Measurements from ENCODE around the gene ABHD2.

DNA sequence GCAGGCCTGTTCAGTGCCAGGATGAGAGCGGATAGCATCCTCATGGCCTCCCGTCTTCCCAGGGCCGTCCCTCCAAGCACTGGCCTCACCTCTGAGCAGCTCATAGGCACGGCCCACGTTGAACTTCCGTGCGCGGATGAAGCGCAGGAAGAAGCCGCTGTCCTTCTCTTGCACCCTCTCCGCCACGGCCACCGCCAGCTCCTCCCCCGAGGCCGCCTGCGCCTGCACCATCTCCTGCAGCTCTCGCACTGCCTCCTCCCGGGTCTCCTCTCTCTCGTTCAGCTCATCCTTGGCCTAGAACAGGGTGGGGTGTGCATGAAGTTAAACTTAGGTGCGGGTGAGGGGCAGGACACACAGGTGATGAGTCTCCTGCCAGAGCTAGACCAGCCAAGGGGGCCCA lies 128.8 kb downstream of the ABHD2 start:
- TF ChIP-seq, protein P1, sequence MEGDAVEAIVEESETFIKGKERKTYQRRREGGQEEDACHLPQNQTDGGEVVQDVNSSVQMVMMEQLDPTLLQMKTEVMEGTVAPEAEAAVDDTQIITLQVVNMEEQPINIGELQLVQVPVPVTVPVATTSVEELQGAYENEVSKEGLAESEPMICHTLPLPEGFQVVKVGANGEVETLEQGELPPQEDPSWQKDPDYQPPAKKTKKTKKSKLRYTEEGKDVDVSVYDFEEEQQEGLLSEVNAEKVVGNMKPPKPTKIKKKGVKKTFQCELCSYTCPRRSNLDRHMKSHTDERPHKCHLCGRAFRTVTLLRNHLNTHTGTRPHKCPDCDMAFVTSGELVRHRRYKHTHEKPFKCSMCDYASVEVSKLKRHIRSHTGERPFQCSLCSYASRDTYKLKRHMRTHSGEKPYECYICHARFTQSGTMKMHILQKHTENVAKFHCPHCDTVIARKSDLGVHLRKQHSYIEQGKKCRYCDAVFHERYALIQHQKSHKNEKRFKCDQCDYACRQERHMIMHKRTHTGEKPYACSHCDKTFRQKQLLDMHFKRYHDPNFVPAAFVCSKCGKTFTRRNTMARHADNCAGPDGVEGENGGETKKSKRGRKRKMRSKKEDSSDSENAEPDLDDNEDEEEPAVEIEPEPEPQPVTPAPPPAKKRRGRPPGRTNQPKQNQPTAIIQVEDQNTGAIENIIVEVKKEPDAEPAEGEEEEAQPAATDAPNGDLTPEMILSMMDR (IDR thresholded peaks at IDR 0.05) = no peak
- TF ChIP-seq POLR2A (IDR thresholded peaks at IDR 0.05) = no peak

Measured in heart left ventricle (tissue), 13 donors.